Urinary bladder (tissue), 4 donors: Measurements from ENCODE around the gene AQP2. TPM values are rescaled to one million over a fixed set of nuclear protein-coding genes. Genes with fewer than 3 reads are reported as not detected.

ENCODE experiments used
- DNase-seq: peaks from one replicate; pipeline ENCODE4 v3.0.0-alpha.2; 2015; ENCODE audit errors: extremely low spot score
- H3K27ac ChIP-seq: one replicate; pipeline ENCODE4 v1.5.1; 2013; ENCODE audit warnings: low read depth, mild to moderate bottlenecking, moderate library complexity
- H3K36me3 ChIP-seq: one replicate; pipeline ENCODE4 v1.6.1; 2013; ENCODE audit warnings: mild to moderate bottlenecking, moderate library complexity; ENCODE audit not compliant: insufficient read depth
- H3K4me1 ChIP-seq: one replicate; pipeline ENCODE4 v1.6.1; 2013; ENCODE audit warnings: mild to moderate bottlenecking, moderate library complexity; ENCODE audit not compliant: insufficient read depth
- H3K4me3 ChIP-seq: one replicate; pipeline ENCODE4 v1.5.1; 2013; ENCODE audit warnings: low read depth, low read length
- WGBS: extraction: QIAGEN DNeasy Blood & Tissue Kit; methylation state at CpG from one replicate; pipeline ENCODE4 v1.1.7; 2013; 5-methylcytosine and 5-hydroxymethylcytosine counted together
- polyA plus RNA-seq: library from polyadenylated mRNA; stranded (reverse); fragments of 200-250 nt; gene quantifications from one replicate; pipeline ENCODE4 v1.2.3, GENCODE V29; 2013
- total RNA-seq: library from RNA; depleted of rRNA; stranded (reverse); fragments of >200 nt; gene quantifications from one replicate; pipeline ENCODE4 v1.2.3, GENCODE V29; 2014
- donor health status: healthy with polysubstance abuse.
- donor health status: healthy.

Gene AQP2
- total and polyA plus RNA-seq, 2 donors, result 0.04 TPM; not detected in 1

DNA sequence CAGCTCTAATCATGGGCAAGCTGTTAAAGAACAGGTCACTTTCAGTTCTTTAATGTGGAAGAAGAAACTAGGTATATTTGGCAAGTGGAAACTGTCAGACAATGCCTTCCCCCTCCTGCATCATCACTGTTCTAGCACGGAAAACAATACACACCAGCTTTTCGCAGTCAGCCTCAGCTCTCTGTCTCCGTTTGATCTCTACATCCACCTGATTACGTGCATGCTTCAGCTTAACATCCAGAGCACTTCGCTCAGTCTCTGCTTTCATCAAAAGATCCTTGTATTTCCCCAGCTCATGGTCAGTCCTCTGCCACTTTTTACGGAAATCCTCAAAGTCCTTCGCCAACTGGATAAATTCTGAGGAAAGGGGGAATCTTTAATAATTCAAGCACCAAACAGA, 55.7 kb downstream of the AQP2 start:
- 88% methylated on average over 7 of the region's 7 CpGs for WGBS
- Histone ChIP-seq H3K4me3 (no peak overlapping the region), H3K4me1 (no peaks in the 10 kb centered on the region), H3K27ac (no peak overlapping the region), H3K36me3 (no peaks in the 10 kb centered on the region)
- no peak for DNase-seq

DNA sequence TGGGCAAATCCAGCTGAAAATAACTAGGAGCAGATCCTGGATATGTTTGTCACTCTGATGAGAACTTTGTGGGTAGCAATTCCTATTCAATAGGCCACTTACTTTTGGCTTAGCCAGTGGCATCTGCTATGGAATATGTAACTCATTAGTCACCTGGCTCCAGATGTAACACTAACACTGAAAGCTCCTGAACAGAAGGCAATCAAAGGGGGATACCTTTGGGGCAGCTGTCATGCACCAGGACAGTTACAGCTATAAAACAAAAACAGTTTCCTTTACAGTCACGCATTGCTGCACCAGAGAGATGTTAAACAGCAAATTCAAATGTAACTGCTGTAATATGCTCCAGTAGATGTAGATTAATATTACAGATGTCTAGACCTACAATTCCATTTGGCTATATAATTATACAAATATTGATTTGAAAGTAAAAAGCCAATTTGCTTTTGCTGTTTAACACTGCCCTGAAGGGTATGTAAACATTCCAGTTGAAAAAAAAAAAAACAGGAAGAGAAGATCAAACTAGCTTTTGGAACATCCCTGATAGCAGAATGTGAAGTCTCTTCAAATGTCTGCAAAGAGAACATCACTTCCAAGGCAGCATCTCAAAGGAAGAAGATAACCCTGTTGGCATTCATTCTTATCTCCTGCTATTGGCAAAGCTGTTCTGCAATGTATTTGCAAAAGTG, 56.4 kb downstream of the AQP2 start:
- H3K4me3 ChIP-seq, result no peak overlapping the region
- no peaks in the 10 kb centered on the region for H3K36me3 ChIP-seq
- no peak for DNase-seq
- WGBS, result 82% methylated on average over 1 of the region's 1 CpG
- H3K27ac ChIP-seq, result no peak overlapping the region
- H3K4me1 ChIP-seq, result no peaks in the 10 kb centered on the region

Other genes starting within 250 kb of the AQP2 start
- gene FMNL3, start 243.3 kb upstream of the AQP2 start, total RNA-seq, result 28.9 TPM
- gene FMNL3, start 243.3 kb upstream of the AQP2 start, polyA plus RNA-seq, result 8.1 TPM
- gene TMBIM6, start 209.2 kb upstream of the AQP2 start, total RNA-seq, result 395 TPM
- 305 TPM for gene TMBIM6, start 209.2 kb upstream of the AQP2 start, polyA plus RNA-seq
- gene NCKAP5L, start 122.3 kb upstream of the AQP2 start, total RNA-seq, result 13.3 TPM
- 14.1 TPM for gene NCKAP5L, start 122.3 kb upstream of the AQP2 start, polyA plus RNA-seq
- 5.8 TPM for gene BCDIN3D, start 107.6 kb upstream of the AQP2 start, total RNA-seq
- gene BCDIN3D, start 107.6 kb upstream of the AQP2 start, polyA plus RNA-seq, result 4.4 TPM
- gene FAIM2, start 46.8 kb upstream of the AQP2 start, total RNA-seq, result 7.4 TPM
- gene FAIM2, start 46.8 kb upstream of the AQP2 start, polyA plus RNA-seq, result 9.1 TPM
- gene AQP5, start 11.1 kb downstream of the AQP2 start, total RNA-seq, result 1.4 TPM
- gene AQP5, start 11.1 kb downstream of the AQP2 start, polyA plus RNA-seq, result 0.32 TPM
- 0.26 TPM for gene AQP6, start 22.2 kb downstream of the AQP2 start, total RNA-seq
- gene AQP6, start 22.2 kb downstream of the AQP2 start, polyA plus RNA-seq, result 0.08 TPM
- gene RACGAP1, start 74.8 kb downstream of the AQP2 start, total RNA-seq, result 40.0 TPM
- gene RACGAP1, start 74.8 kb downstream of the AQP2 start, polyA plus RNA-seq, result 10.6 TPM
- 2.7 TPM for gene ASIC1, start 106.9 kb downstream of the AQP2 start, total RNA-seq
- gene ASIC1, start 106.9 kb downstream of the AQP2 start, polyA plus RNA-seq, result 5.4 TPM
- gene SMARCD1, start 134.6 kb downstream of the AQP2 start, total RNA-seq, result 30.2 TPM
- gene SMARCD1, start 134.6 kb downstream of the AQP2 start, polyA plus RNA-seq, result 31.2 TPM
- gene GPD1, start 153.3 kb downstream of the AQP2 start, total RNA-seq, result 2.2 TPM
- gene GPD1, start 153.3 kb downstream of the AQP2 start, polyA plus RNA-seq, result 16.0 TPM
- gene COX14, start 161.5 kb downstream of the AQP2 start, total RNA-seq, result 30.5 TPM
- gene COX14, start 161.5 kb downstream of the AQP2 start, polyA plus RNA-seq, result 135 TPM
- 51.0 TPM for gene CERS5, start 216.6 kb downstream of the AQP2 start, total RNA-seq
- gene CERS5, start 216.6 kb downstream of the AQP2 start, polyA plus RNA-seq, result 44.7 TPM